Measurements from ENCODE around the gene C1orf115.
"Not testable (repeated sequence)": the region's sequence is repeated elsewhere in the genome, so short reads cannot be mapped to it uniquely, and the experiment has no call there.

C1orf115 gene

GRCh38 chr1:220711056-220711809 lies 21.1 kb downstream of the C1orf115 start:
- TF ChIP-seq, protein P1, sequence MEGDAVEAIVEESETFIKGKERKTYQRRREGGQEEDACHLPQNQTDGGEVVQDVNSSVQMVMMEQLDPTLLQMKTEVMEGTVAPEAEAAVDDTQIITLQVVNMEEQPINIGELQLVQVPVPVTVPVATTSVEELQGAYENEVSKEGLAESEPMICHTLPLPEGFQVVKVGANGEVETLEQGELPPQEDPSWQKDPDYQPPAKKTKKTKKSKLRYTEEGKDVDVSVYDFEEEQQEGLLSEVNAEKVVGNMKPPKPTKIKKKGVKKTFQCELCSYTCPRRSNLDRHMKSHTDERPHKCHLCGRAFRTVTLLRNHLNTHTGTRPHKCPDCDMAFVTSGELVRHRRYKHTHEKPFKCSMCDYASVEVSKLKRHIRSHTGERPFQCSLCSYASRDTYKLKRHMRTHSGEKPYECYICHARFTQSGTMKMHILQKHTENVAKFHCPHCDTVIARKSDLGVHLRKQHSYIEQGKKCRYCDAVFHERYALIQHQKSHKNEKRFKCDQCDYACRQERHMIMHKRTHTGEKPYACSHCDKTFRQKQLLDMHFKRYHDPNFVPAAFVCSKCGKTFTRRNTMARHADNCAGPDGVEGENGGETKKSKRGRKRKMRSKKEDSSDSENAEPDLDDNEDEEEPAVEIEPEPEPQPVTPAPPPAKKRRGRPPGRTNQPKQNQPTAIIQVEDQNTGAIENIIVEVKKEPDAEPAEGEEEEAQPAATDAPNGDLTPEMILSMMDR (IDR thresholded peaks at IDR 0.05; ENCODE audit: control insufficient read depth, insufficient read depth, low read depth, low read length, missing control alignments), result no peak
- DNase-seq (ENCODE audit: low read depth), result no peak

GRCh38 chr1:220715986-220716385 lies 25.8 kb downstream of the C1orf115 start:
- DNase-seq (ENCODE audit: low read depth); H3K4me3 ChIP-seq (ENCODE audit: control insufficient read depth, low read depth, low read length): not testable (repeated sequence)

More at GRCh38 chr1:220711056-220711809, 21.1 kb downstream of the C1orf115 start:
- H3K4me3 ChIP-seq (ENCODE audit: control insufficient read depth, low read depth, low read length), result no peak overlapping the region

DNA sequence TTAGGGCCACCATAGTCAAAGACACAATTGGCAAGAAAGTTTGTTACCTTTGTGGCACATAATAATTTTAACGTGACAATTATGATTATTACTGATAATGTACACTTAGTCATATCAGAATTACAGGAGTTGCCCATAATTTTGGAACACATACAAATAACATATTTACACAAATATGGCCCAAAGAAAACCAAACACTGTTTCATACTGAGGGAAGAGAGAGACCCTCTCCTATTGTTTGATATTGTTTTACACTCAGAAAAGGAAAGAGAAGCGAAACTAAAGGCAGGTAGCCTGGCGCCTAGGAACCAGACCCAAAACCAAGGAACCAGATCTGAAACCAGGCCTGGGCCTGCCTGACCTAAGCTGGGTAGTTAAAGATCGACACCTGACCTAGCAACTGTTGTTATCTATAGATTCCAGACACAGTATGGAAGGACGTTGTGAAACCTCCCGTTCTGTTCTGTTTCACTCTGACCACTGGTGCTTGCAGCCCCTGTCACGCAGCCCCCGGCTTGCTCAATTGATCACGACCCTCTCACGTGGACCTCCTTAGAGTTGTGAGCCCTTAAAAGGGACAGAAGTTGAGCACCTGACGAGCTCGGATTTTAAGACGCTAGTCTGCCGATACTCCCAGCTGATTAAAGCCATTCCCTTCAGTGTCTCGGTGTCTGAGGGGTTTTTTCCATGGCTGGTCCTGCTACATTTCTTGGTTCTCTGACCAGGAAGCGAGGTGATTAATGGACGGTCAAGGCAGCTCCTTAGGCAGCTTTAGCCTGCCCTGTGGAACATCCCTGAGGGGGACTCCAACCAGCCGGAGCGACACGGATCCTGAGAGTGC lies 27.9 kb downstream of the C1orf115 start:
- TF ChIP-seq, protein P1 (IDR thresholded peaks at IDR 0.05; ENCODE audit: control insufficient read depth, insufficient read depth, low read depth, low read length, missing control alignments), result no peak
- DNase-seq (ENCODE audit: low read depth), result no peak
- H3K4me3 ChIP-seq (ENCODE audit: control insufficient read depth, low read depth, low read length), result no peak overlapping the region

- not testable (repeated sequence) for DNase-seq (ENCODE audit: low read depth); H3K4me3 ChIP-seq (ENCODE audit: control insufficient read depth, low read depth, low read length)
Observed at GRCh38 chr1:220721266-220721665, 31.1 kb downstream of the C1orf115 start.

- no peak overlapping the region for H3K4me3 ChIP-seq (ENCODE audit: control insufficient read depth, low read depth, low read length)
- DNase-seq (ENCODE audit: low read depth), result no peak
- TF ChIP-seq, protein P1 (IDR thresholded peaks at IDR 0.05; ENCODE audit: control insufficient read depth, insufficient read depth, low read depth, low read length, missing control alignments), result peak; percentile 6
Observed at GRCh38 chr1:220726634-220727033, 36.5 kb downstream of the C1orf115 start.

GRCh38 chr1:220727519-220727918 lies 37.4 kb downstream of the C1orf115 start:
- DNase-seq (ENCODE audit: low read depth), result no peak
- TF ChIP-seq, protein P1 (IDR thresholded peaks at IDR 0.05; ENCODE audit: control insufficient read depth, insufficient read depth, low read depth, low read length, missing control alignments), result no peak
- no peak overlapping the region for H3K4me3 ChIP-seq (ENCODE audit: control insufficient read depth, low read depth, low read length)

DNA sequence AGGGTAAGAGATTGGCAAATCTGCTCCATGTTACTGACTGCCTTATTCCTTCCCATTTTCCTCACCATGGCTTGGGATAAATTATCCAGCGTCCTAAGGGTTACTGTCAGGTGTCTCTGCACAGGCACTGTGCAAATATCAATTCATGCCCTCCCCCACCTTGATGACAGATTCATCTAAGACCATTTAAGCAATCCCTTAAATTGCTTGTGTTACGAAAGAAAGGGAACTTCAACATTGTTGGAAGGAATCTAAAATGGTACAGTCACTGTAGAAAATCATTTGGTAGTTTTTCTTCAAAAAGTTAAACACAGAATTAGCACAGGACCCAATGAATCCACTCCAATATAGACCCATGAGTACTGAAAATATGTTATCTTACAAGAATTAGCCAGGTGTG lies 40.3 kb downstream of the C1orf115 start:
- H3K4me3 ChIP-seq (ENCODE audit: control insufficient read depth, low read depth, low read length), result no peak overlapping the region
- no peak for DNase-seq (ENCODE audit: low read depth)
- TF ChIP-seq, protein P1 (IDR thresholded peaks at IDR 0.05; ENCODE audit: control insufficient read depth, insufficient read depth, low read depth, low read length, missing control alignments), result no peak

Measured in AG09309 (cell line).